HEK293T (cell line): ENCODE data around the gene TXLNA.

Experiments
- ARNT ChIP-seq: fragments of 450-650 bp; IDR thresholded peaks from 2 replicates; pipeline ENCODE4 v1.6.1; 2017; ENCODE audit warnings: mild to moderate bottlenecking
- BHLHE40 ChIP-seq: fragments of 450-650 bp; IDR thresholded peaks from 2 replicates; pipeline ENCODE4 v1.6.1; 2016; ENCODE audit warnings: mild to moderate bottlenecking, moderate library complexity, borderline replicate concordance
- CTBP1 ChIP-seq: fragments of 450-650 bp; IDR thresholded peaks from 2 replicates; pipeline ENCODE4 v1.6.1; 2016; ENCODE audit warnings: borderline replicate concordance
- ELF4 ChIP-seq: fragments of 450-650 bp; IDR thresholded peaks from 2 replicates; pipeline ENCODE4 v1.6.1; 2017; ENCODE audit warnings: antibody characterized with exemption
- FOXM1 ChIP-seq: fragments of 450-650 bp; IDR thresholded peaks from 2 replicates; pipeline ENCODE4 v1.6.1; 2017; ENCODE audit warnings: mild to moderate bottlenecking, borderline replicate concordance
- NFRKB ChIP-seq: fragments of 450-650 bp; IDR thresholded peaks from 2 replicates; pipeline ENCODE4 v1.6.1; 2016; ENCODE audit warnings: mild to moderate bottlenecking, moderate library complexity
- SP1 ChIP-seq: fragments of 450-650 bp; IDR thresholded peaks from 2 replicates; pipeline ENCODE4 v1.6.1; 2017
- SUZ12 ChIP-seq: fragments of 450-650 bp; IDR thresholded peaks from 2 replicates; pipeline ENCODE4 v1.6.1; 2016; ENCODE audit warnings: mild to moderate bottlenecking
- TARDBP ChIP-seq: fragments of 450-650 bp; IDR thresholded peaks from 2 replicates; pipeline ENCODE4 v1.6.1; 2016
- ZNF384 ChIP-seq: fragments of 450-650 bp; IDR thresholded peaks from 2 replicates; pipeline ENCODE4 v1.6.1; 2016
- TF ChIP-seq, protein P1 (sequence below): fragments of 450-650 bp; IDR thresholded peaks from 2 replicates; pipeline ENCODE4 v1.6.1; 2016

DNA sequence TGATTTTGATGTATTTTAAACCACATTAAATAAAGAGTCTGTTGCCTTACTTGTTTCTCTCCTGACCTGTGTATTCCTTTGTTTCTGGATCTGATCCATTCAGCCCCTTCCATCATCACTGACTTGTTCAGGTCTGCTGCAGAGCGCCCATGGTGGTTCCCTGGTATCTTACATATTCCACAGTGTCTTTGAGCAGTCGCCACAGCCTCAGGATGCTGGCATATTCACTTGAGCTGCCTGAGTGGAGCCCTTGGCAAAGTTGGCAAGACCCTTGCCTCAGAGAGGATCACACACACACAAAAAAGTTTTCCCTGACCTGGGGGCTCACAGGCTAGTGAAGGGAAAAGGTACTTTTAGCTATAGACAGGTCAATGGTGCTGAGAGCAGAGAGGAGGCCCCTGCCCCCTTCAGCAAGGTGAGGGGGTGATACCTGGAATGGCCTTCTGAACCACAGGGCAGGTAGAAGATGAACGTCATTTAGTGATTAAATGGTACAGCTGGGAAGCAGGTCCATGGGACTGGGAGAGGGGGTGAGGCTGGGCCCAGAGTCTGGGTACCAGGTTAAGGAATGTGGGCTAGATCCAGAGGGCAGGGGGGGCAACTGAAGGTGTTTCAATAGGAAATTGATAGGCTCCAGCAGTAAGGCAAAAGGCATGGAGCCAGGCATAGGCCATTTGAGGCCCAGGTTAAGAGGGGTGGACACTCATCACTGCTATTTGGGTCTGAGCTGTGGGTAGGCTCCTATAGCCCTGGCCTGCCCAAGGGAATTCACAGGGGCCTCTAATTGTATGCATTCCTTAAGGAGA is 19.0 kb downstream of the TXLNA start:
- TF ChIP-seq, protein P1, sequence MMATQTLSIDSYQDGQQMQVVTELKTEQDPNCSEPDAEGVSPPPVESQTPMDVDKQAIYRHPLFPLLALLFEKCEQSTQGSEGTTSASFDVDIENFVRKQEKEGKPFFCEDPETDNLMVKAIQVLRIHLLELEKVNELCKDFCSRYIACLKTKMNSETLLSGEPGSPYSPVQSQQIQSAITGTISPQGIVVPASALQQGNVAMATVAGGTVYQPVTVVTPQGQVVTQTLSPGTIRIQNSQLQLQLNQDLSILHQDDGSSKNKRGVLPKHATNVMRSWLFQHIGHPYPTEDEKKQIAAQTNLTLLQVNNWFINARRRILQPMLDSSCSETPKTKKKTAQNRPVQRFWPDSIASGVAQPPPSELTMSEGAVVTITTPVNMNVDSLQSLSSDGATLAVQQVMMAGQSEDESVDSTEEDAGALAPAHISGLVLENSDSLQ, result no peak
- TF ChIP-seq ARNT, result no peak
- TF ChIP-seq NFRKB, result no peak
- no peak for TF ChIP-seq BHLHE40
- no peak for TF ChIP-seq FOXM1
- TF ChIP-seq SP1, result no peak
- TF ChIP-seq SUZ12, result no peak
- no peak for TF ChIP-seq CTBP1
- no peak for TF ChIP-seq TARDBP
- no peak for TF ChIP-seq ZNF384
- no peak for TF ChIP-seq ELF4
